HG03432 (cell line): Measurements from ENCODE around the gene NAALADL2.
"Not testable (repeated sequence)": the region's sequence is repeated elsewhere in the genome, so short reads cannot be mapped to it uniquely, and the experiment has no call there.

Source experiments
- ATAC-seq: cut with Tn5 transposase; IDR thresholded peaks from one replicate; pipeline ENCODE4 v1.9.1; 2021; ENCODE audit warnings: mild to moderate bottlenecking, moderate library complexity; ENCODE audit not compliant: unreplicated experiment

The NAALADL2 gene

GRCh38 chr3:175346573-175347356 is 487.6 kb downstream of the NAALADL2 start:
- ATAC-seq: no peak

- peak; percentile 84 for ATAC-seq
Observed at GRCh38 chr3:175349168-175349567, 490.0 kb downstream of the NAALADL2 start.

- peak; percentile 36 for ATAC-seq
Observed at GRCh38 chr3:175355801-175356335, 496.7 kb downstream of the NAALADL2 start.

- ATAC-seq: peak; percentile 54
Observed at GRCh38 chr3:175356899-175357324, 497.8 kb downstream of the NAALADL2 start.

GRCh38 chr3:175357758-175358157 is 498.6 kb downstream of the NAALADL2 start:
- ATAC-seq: no peak

- ATAC-seq: no peak
Observed at GRCh38 chr3:175358935-175359334, 499.8 kb downstream of the NAALADL2 start.

- not testable (repeated sequence) for ATAC-seq
Observed at GRCh38 chr3:175370426-175370825, 511.3 kb downstream of the NAALADL2 start.

GRCh38 chr3:175371187-175371586 is 512.1 kb downstream of the NAALADL2 start:
- ATAC-seq: not testable (repeated sequence)

GRCh38 chr3:175374705-175375104 is 515.6 kb downstream of the NAALADL2 start:
- no peak for ATAC-seq

- peak; percentile 94 for ATAC-seq
Observed at GRCh38 chr3:175378348-175378747, 519.2 kb downstream of the NAALADL2 start.

GRCh38 chr3:175381685-175382084 is 522.6 kb downstream of the NAALADL2 start:
- ATAC-seq: no peak

- ATAC-seq: no peak
Observed at GRCh38 chr3:175383371-175383770, 524.2 kb downstream of the NAALADL2 start.

- ATAC-seq: no peak
Observed at GRCh38 chr3:175383813-175384212, 524.7 kb downstream of the NAALADL2 start.

GRCh38 chr3:175384569-175384968 is 525.4 kb downstream of the NAALADL2 start:
- no peak for ATAC-seq

GRCh38 chr3:175386630-175387029 is 527.5 kb downstream of the NAALADL2 start:
- no peak for ATAC-seq

- no peak for ATAC-seq
Observed at GRCh38 chr3:175389560-175389959, 530.4 kb downstream of the NAALADL2 start.

GRCh38 chr3:175391601-175392000 is 532.5 kb downstream of the NAALADL2 start:
- no peak for ATAC-seq

GRCh38 chr3:175392653-175393052 is 533.5 kb downstream of the NAALADL2 start:
- ATAC-seq: peak; percentile 43

- no peak for ATAC-seq
Observed at GRCh38 chr3:175397372-175397771, 538.2 kb downstream of the NAALADL2 start.

GRCh38 chr3:175398676-175399075 is 539.5 kb downstream of the NAALADL2 start:
- ATAC-seq: no peak

- ATAC-seq: no peak
Observed at GRCh38 chr3:175399156-175399840, 540.2 kb downstream of the NAALADL2 start.

GRCh38 chr3:175404027-175404426 is 544.9 kb downstream of the NAALADL2 start:
- ATAC-seq: no peak
